Renal cortex interstitium (tissue), 11 donors: ENCODE data around the gene DRAM1. TPM values are rescaled to one million over a fixed set of nuclear protein-coding genes. Genes with fewer than 3 reads are reported as not detected.

Source experiments
- DNase-seq, 11 donors: peaks; one replicate each; pipeline ENCODE4 v3.0.0-alpha.2; 2013; ENCODE audit warnings: low read depth in 9 of 11, low spot score in 4 of 11; ENCODE audit errors: extremely low read depth in 1 of 11
- polyA plus RNA-seq, 3 donors: library from polyadenylated mRNA; unstranded; fragments of 120-200 nt; gene quantifications; one replicate each; pipeline ENCODE4 v1.2.1, GENCODE V29; 2013; ENCODE audit not compliant: insufficient read length in 3 of 3

The DRAM1 gene
- polyA plus RNA-seq, 3 donors: 19.4 to 25.0 (median 22.0) TPM

- no peak for DNase-seq
These were observed 80.0 kb downstream of the DRAM1 start for GRCh38 chr12:101957252-101957959.

DNA sequence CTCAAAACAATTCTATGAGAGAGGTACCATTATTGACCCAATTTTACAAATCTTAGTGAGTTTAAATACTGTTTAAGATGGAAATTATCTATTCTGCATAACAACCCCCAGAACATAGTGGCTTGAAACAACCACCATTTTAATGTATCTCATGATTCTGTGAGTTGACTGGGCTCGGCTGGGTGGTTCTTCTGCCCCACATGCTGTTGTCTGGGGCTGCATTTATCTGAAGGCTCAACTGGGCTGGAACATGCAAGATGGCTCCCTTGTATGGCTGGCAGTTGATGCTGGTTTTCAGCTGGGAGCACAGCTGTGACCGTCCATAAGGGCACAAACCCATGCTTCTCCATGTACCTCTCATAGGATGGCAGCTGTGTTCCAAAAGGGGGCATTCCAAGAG, 82.2 kb downstream of the DRAM1 start:
- DNase-seq: no peak

DNA sequence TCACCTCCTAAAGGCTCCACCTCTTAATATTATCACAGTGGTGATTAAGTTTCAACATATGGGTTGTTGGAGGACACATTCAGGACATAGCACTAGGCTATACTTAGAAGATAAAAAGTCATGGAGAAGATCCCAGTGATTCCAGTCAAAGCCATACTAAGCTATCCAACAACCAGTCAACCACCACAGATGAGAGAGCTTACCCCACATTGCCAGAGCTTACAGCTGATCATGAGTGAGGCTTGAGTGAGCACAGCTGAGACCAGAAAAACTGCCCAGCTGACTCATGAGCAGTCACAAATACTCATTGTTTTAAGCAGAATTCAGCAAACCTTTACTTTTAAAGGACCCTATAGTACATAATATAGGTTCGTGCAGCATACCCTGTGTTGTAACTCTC, 85.1 kb downstream of the DRAM1 start:
- DNase-seq: no peak

GRCh38 chr12:101963697-101964096, 86.3 kb downstream of the DRAM1 start:
- no peak for DNase-seq

GRCh38 chr12:101966496-101966895, 89.1 kb downstream of the DRAM1 start:
- no peak for DNase-seq

- no peak for DNase-seq
These were observed 90.1 kb downstream of the DRAM1 start for GRCh38 chr12:101967506-101967905.

- no peak for DNase-seq
These were observed 91.4 kb downstream of the DRAM1 start for GRCh38 chr12:101968770-101969169.

Other genes with a start within 250 kb of the DRAM1 start
- gene CHPT1, start 179.9 kb upstream of the DRAM1 start, polyA plus RNA-seq: 10 to 100 TPM; 32.5 to 48.0 (median 41.5) TPM
- 1 to 10 TPM in 1 of 3 donors, under 1 TPM in 2; 0.23 to 3.1 (median 0.73) TPM for gene SYCP3, start 138.1 kb upstream of the DRAM1 start, polyA plus RNA-seq
- 10 to 100 TPM; 32.8 to 38.8 (median 36.9) TPM for gene GNPTAB, start 46.6 kb upstream of the DRAM1 start, polyA plus RNA-seq
- gene WASHC3, start 184.4 kb downstream of the DRAM1 start, polyA plus RNA-seq: 10 to 100 TPM; 46.3 to 66.6 (median 46.5) TPM
- 10 to 100 TPM; 30.4 to 40.0 (median 33.9) TPM for gene NUP37, start 242.5 kb downstream of the DRAM1 start, polyA plus RNA-seq
- gene PARPBP, start 242.6 kb downstream of the DRAM1 start, polyA plus RNA-seq: 10 to 100 TPM; 12.7 to 15.4 (median 14.1) TPM